Astrocyte of the cerebellum (primary cell): Measurements from ENCODE around the gene SEC62.
"Not testable (repeated sequence)": the region's sequence is repeated elsewhere in the genome, so short reads cannot be mapped to it uniquely, and the experiment has no call there.

Experiments
- DNase-seq: peaks from one replicate; pipeline ENCODE4 v3.0.0-alpha.2; 2011; ENCODE audit warnings: low read depth
- H3K4me3 ChIP-seq: 2 replicates; pipeline ENCODE4 v1.5.1; 2011; ENCODE audit warnings: mild to moderate bottlenecking, low read depth, low read length, moderate library complexity
- CTCF ChIP-seq: IDR thresholded peaks from 2 replicates; pipeline ENCODE4 v1.5.1; 2012; ENCODE audit warnings: low read length, low read depth, moderate library complexity, mild to moderate bottlenecking; ENCODE audit errors: missing control alignments
- in situ Hi-C: cut with HindIII; loops from 2 replicates; pipeline ENCODE4 v1.10.0; 2017; ENCODE audit warnings: low sequenced_read_pairs

SEC62 gene

GRCh38 chr3:170010498-170010897 is 43.9 kb downstream of the SEC62 start:
- DNase-seq: no peak
- in situ Hi-C loops: no loop called here
- no peak overlapping the region for H3K4me3 ChIP-seq
- TF ChIP-seq CTCF: no peak

- H3K4me3 ChIP-seq: no peak overlapping the region
- no peak for TF ChIP-seq CTCF
- DNase-seq: no peak
- in situ Hi-C loops: no loop called here
Observed at GRCh38 chr3:170012683-170013400, 46.2 kb downstream of the SEC62 start.

GRCh38 chr3:170016057-170016456 is 49.5 kb downstream of the SEC62 start:
- DNase-seq: no peak
- in situ Hi-C loops: no loop called here
- no peak overlapping the region for H3K4me3 ChIP-seq
- TF ChIP-seq CTCF: no peak

- H3K4me3 ChIP-seq, DNase-seq, in situ Hi-C loops: not testable (repeated sequence)
Observed at GRCh38 chr3:170019306-170019705, 52.7 kb downstream of the SEC62 start.

GRCh38 chr3:170021083-170021482 is 54.5 kb downstream of the SEC62 start:
- peak; percentile 10 for TF ChIP-seq CTCF
- no peak overlapping the region for H3K4me3 ChIP-seq
- in situ Hi-C loops: no loop called here
- no peak for DNase-seq

- H3K4me3 ChIP-seq: no peak overlapping the region
- no peak for DNase-seq
- no peak for TF ChIP-seq CTCF
- in situ Hi-C loops: no loop called here
Observed at GRCh38 chr3:170022336-170022735, 55.7 kb downstream of the SEC62 start.

- no peak for DNase-seq
- TF ChIP-seq CTCF: no peak
- in situ Hi-C loops: no loop called here
- no peak overlapping the region for H3K4me3 ChIP-seq
Observed at GRCh38 chr3:170023165-170023564, 56.6 kb downstream of the SEC62 start.
